Smooth muscle cell of bladder (primary cell): ENCODE results near the gene CENPVL2. TPM values are rescaled to one million over a fixed set of nuclear protein-coding genes. Genes with fewer than 3 reads are reported as not detected.

Experiments
- total RNA-seq: library from RNA; depleted of rRNA; stranded (reverse); fragments of >200 nt; gene quantifications from 2 replicates; pipeline ENCODE4 v1.2.3, GENCODE V29; 2014

The CENPVL2 gene
- total RNA-seq: not detected in 2 replicates

DNA sequence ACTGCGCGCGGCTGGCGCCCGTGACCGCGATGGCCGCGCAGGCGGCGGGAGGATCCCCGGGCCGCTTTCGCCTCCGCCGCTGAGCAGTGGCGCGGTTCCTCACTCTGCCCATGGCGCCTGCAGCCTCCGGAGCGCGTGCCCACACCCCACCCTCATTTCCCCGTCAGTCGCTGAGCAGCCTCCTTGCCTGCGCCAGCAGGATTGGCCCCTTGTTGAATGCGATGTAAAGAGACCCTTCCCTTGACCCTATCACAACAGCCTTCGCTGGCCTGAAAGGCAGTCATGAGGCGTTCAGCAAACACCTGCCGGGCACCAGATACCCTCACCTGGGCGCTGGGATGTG lies at the start of gene CENPVL2:
Gene CENPVL2, minus strand, starts transcription at position 112 of the 343 bp plus-strand sequence. Its CDS starts 0 bp downstream, at position 112.

DNA sequence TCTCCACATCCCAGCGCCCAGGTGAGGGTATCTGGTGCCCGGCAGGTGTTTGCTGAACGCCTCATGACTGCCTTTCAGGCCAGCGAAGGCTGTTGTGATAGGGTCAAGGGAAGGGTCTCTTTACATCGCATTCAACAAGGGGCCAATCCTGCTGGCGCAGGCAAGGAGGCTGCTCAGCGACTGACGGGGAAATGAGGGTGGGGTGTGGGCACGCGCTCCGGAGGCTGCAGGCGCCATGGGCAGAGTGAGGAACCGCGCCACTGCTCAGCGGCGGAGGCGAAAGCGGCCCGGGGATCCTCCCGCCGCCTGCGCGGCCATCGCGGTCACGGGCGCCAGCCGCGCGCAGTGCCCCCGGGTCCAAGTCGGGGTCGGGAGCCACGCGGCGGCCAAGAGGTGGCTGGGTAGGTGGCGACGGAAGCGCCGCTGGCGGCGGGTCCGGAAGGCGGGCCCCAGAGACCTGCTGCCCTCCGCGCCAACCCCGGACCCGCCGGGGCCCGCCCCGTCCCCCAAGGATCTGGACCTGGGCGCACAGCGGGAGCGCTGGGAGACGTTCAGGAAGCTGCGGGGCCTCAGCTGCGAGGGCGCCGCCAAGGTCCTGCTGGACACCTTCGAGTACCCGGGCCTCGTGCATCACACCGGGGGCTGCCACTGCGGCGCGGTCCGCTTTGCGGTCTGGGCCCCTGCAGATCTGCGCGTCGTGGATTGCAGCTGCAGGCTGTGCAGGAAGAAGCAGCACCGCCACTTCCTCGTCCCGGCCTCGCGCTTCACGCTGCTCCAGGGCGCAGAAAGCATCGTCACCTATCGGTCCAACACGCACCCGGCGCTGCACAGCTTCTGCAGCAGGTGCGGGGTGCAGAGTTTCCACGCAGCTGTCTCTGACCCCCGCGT lies 27.9 kb upstream of the CENPVL2 start, which contains the start of gene CENPVL1:
Gene CENPVL1, plus strand, starts transcription at position 236 of the 888 bp plus-strand sequence. Its CDS starts 0 bp downstream, at position 236.

Other genes starting within 250 kb of the CENPVL2 start
- gene NUDT11, start 186.2 kb downstream of the CENPVL2 start, total RNA-seq: 16.4 and 17.7 TPM in 2 replicates
- gene CENPVL3, start 63.9 kb downstream of the CENPVL2 start, total RNA-seq: not detected in 2 replicates
- not detected in 2 replicates for gene CENPVL1, start 27.7 kb upstream of the CENPVL2 start, total RNA-seq
- gene GSPT2, start 60.6 kb upstream of the CENPVL2 start, total RNA-seq: 4.6 and 5.4 TPM in 2 replicates
- 121 and 147 TPM in 2 replicates for gene MAGED1, start 210.8 kb upstream of the CENPVL2 start, total RNA-seq